ENCODE results near the gene SLC25A28.

The SLC25A28 gene

DNA sequence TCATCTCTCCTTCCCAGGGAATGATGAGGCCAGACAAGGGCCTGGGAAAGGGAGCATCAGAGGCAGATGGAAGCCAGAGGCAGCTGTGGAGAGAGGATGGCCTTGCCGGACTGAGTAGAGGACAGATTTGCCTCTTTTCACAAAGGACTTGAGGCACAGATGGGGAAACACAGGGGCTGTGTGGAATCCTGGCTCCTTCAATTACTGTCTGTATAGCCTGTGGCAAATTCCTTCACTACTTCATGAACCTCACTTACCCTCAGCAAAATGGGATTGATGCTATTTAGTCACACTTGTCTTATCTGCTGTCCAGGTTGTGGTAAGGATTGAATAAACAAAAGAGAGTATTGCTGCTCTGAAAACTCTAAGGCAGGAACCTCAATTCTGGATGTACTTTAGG lies 40.3 kb downstream of the SLC25A28 start:
- no peak for DNase-seq

DNA sequence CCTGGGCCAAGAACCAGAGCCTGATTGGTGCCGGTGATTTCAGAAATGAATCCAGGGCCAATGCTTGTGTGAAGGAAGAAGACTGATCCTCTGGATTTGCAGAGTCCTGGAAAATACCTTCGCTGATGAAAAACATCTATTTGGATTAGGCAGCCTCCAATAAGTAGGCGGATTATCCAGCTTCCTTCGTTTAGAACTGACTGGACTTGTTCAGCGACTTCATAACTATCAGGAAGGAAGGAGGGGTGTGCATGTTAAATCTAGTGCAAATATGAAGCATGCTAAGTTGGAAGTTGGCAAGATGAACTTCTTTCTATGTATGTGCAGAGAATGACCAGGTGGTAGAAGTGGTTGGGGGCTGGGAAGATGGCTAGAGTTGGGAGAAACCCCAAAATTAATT lies 46.4 kb downstream of the SLC25A28 start:
- DNase-seq, result no peak

DNA sequence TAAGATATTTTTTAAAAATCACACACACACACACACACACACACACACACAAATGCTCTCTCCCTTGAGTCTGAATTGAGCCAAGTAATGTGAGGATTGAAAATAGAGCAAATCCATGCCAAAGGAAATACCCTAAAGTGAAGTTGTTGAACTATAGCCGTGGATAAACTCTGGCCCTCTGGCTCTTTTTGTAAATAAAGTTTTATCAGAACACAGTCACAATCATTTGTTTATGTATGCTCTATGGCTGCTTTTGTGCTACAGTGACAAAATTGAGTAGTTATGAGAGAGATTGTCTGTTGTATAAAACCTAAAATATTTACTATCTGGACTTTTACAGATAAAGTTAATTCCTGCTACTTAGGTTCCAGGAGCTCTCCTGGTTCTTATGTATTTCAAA lies 48.4 kb downstream of the SLC25A28 start:
- DNase-seq, result no peak

DNA sequence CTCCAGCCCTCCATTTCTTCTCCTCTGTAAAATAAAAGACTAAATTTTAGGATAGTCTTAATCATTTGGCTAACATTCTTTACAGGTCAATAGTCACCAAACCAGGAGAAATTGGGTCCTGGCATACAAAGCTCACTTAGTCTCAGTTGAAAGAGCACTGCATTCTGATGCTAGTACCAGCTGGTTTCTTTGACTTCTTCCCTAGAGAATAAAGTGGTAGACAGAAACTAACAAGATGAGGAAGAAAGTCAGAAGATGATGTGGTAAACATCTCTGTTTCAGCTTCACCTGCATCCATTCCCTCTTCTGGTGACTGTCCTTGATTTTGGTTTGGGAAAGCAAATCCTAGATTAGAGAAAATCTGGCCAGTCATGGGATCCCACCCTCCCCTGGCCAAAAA lies 50.3 kb downstream of the SLC25A28 start:
- no peak for DNase-seq

DNA sequence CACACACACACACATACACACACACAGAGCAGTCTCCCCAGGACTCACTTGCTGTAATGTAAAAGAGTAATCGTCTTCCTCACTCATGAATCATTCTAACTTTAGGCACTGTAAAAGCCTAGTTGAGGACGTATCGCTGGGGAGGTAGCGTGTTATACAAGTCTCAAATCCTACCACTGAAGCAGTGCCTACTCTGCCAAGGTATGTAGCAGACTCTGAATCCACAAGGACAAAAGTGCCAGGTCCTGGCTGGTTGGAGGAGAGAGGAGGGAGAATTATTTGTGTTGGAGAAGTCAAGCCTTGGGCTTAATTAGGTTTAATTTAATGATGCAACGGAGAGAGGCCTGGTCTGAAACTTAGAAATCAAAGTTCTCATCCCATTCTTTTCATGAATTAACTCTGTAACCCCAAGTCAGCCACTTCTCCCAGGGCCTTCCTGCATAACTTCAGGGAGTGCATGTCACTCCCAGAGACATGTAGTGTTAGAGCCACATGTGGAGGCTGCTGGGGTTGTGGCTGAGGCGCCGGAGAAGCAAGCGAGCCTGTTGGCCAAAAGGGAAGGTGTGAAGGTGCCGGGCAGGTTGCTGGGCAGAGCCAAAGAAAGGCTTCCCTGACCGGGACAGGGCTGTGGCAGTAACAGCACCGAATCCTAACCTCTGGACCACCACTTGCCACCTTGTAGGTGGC lies 50.8 kb downstream of the SLC25A28 start:
- no peak for DNase-seq

DNA sequence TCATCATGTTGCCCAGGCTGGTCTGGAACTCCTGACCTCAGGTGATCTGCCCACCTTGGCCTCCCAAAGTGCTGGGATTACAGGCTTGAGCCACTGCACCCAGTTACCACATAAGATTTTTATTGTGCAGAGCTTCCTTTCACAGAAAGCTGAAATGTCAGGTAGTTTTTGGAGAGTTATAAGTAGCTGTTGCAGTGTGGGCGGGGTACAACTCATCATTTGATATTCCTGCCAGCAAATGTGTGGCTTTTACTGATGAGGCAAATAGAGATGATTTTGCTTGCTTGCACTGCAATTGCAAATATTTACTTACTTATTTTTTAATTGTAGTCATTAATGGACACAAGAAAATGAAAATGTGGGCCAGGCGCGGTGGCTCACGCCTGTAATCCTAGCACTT lies 55.1 kb downstream of the SLC25A28 start:
- DNase-seq, result no peak

DNA sequence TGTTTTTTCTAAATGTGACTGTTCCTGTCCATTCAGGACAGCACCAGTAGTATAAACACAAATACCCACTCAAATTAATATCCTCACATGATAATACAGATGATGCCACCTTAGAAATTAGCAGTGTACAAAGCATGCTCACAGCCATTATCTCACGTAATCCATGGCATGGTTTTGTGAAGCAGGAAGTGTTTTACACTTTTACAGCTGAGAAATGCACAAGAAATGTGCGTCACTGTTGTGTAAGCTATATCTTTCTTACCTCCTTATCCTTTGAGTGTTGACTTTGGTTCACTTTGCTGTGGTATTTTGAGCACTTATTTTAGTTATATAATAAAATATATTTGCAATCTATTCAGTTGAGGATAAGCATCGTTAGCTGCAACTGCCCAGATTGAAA lies 55.9 kb downstream of the SLC25A28 start:
- DNase-seq, result no peak

DNA sequence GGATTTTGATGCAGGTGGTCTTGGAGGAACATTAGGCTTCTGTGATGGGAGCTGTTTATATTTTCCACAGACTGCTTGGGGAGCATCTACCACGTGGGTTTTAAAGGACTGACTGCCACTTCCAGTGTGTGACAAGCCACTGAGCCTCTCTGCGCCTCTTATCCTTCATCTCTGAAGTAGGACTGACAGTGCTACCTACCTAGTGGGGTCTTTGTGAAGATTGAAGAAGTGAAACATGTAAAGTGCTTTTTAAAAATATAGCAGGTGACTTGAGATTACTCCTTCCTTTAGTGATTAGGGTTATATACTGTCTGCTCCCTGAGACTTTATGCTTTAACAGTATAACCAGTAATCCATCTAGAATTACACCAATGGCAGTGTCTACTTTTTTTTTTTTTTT lies 57.6 kb downstream of the SLC25A28 start:
- DNase-seq, result no peak
